Progenitor cell of endocrine pancreas (in vitro differentiated cells): ENCODE data around the gene GRB10. TPM values are rescaled to one million over a fixed set of nuclear protein-coding genes. Genes with fewer than 3 reads are reported as not detected.
"Not testable (repeated sequence)": the region's sequence is repeated elsewhere in the genome, so short reads cannot be mapped to it uniquely, and the experiment has no call there.

Source experiments
- DNase-seq: peaks from one replicate; pipeline ENCODE4 v3.0.0; 2021; ENCODE audit warnings: low spot score; ENCODE audit not compliant: unreplicated experiment
- H3K27ac Mint-ChIP-seq: 2 replicates; pipeline ENCODE4 v1.8.0; 2021; ENCODE audit warnings: mild to moderate bottlenecking, moderate library complexity, mixed read lengths
- H3K27me3 Mint-ChIP-seq: 2 replicates; pipeline ENCODE4 v1.8.0; 2021; ENCODE audit warnings: mixed read lengths
- H3K36me3 Mint-ChIP-seq: 2 replicates; pipeline ENCODE4 v1.8.0; 2022; ENCODE audit warnings: mixed read lengths; ENCODE audit not compliant: insufficient read depth
- H3K4me1 Mint-ChIP-seq: 2 replicates; pipeline ENCODE4 v1.8.0; 2021; ENCODE audit warnings: low read depth, mixed read lengths
- H3K4me3 Mint-ChIP-seq: 2 replicates; pipeline ENCODE4 v1.8.0; 2021; ENCODE audit warnings: low read depth, mild to moderate bottlenecking, moderate library complexity, mixed read lengths
- H3K9me3 Mint-ChIP-seq: 2 replicates; pipeline ENCODE4 v1.8.0; 2021; ENCODE audit warnings: low read depth, mixed read lengths
- CTCF ChIP-seq: fragments of 200-600 bp; sonication (generic); IDR thresholded peaks from one replicate; pipeline ENCODE4 v1.5.0; 2021; ENCODE audit warnings: antibody characterized with exemption, mild to moderate bottlenecking; ENCODE audit not compliant: unreplicated experiment
- total RNA-seq: library from RNA; stranded (reverse); gene quantifications from 2 replicates; pipeline ENCODE4 v1.2.1, GENCODE V29; 2021

Gene GRB10
- total RNA-seq, 1 donor from 2014 or later, result 58.4 TPM

DNA sequence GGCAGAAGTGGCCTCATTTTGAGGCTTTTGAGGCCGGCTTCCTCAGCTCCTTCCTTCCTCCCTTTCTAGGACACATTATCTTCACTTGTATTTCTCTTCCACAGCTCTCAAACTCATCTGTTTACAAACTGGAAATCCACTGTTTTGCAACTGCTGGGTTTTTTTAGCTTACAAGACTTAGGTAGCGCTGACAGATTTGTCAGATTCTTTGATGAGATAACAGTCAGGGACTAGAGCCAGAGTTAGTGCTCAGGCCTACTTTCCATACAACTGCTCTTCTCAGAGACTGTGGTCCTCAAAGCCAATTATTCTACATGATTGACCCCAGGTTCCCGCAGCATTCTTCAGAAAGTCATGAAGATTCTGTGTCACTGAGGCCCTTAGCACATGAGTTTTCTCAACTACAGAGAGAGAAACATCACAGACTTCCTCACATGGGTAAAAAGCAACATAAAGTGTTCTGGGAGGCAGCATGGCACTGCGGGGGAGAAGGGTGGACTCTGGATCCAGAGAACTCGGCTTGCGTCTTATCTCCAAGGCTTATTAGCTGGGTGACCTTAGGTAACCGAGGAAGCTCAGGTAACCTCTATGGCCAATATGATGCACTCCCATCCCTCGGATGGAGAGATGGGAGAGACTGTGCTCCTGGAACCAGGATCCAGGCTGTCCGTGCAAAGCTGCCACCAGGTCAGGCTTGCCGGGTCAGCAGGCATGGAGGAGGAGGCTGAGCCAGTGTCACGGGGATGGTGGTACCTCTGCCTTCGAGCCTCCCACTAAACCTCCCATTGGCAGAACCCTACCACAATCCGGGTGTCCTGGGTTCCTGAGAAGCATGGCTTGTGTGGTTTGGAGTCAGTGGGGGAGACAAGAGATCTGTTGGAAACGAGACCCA is 228.0 kb downstream of the GRB10 start:
- Mint-ChIP-seq H3K36me3 (no peaks in the 10 kb centered on the region), H3K27me3 (no peaks in the 10 kb centered on the region), H3K4me3 (no peak overlapping the region), H3K27ac (no peak overlapping the region), H3K4me1 (peaks cover 48% of the 10 kb centered on the region), H3K9me3 (no peaks in the 10 kb centered on the region)
- no peak for DNase-seq
- TF ChIP-seq CTCF, result no peak

GRCh38 chr7:50553973-50554372 is 228.7 kb downstream of the GRB10 start:
- Mint-ChIP-seq H3K4me3 (no peak overlapping the region), H3K27ac (no peak overlapping the region), H3K27me3 (no peaks in the 10 kb centered on the region), H3K4me1 (peaks cover 46% of the 10 kb centered on the region), H3K36me3 (no peaks in the 10 kb centered on the region), H3K9me3 (no peaks in the 10 kb centered on the region)
- DNase-seq, result no peak
- TF ChIP-seq CTCF, result no peak

DNA sequence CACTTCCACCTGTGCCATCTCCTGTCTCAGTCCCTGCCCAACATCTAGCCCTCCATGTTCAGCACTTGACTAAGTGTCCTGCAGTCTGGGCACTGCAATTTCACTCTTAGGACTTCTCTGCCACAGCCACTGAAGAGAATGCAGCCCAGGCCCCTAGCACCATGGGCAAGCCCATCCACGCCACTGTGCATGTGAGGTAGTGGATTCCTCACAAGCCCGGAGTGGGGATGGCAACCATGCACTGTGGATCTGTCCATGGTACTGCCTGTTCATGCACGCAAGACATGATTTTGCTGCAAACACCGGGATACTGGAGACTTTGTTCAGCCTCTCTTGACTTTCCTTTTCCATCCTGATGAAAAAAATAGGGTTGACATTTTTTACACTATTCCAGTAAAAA is 229.8 kb downstream of the GRB10 start:
- no peak for TF ChIP-seq CTCF
- H3K4me1 Mint-ChIP-seq, result peaks cover 35% of the 10 kb centered on the region
- H3K4me3 Mint-ChIP-seq, result no peak overlapping the region
- no peaks in the 10 kb centered on the region for H3K27me3 Mint-ChIP-seq
- H3K36me3 Mint-ChIP-seq, result no peaks in the 10 kb centered on the region
- H3K9me3 Mint-ChIP-seq, result no peaks in the 10 kb centered on the region
- DNase-seq, result peak; percentile 70
- H3K27ac Mint-ChIP-seq, result peak overlapping the region; percentile 5

GRCh38 chr7:50552139-50552538 is 230.6 kb downstream of the GRB10 start:
- peak overlapping the region; percentile 71 for H3K27ac Mint-ChIP-seq
- H3K9me3 Mint-ChIP-seq, result no peaks in the 10 kb centered on the region
- TF ChIP-seq CTCF, result no peak
- H3K4me1 Mint-ChIP-seq, result peaks cover 33% of the 10 kb centered on the region
- DNase-seq, result no peak
- H3K36me3 Mint-ChIP-seq, result no peaks in the 10 kb centered on the region
- no peaks in the 10 kb centered on the region for H3K27me3 Mint-ChIP-seq
- no peak overlapping the region for H3K4me3 Mint-ChIP-seq

- not testable (repeated sequence) for H3K27me3 Mint-ChIP-seq, H3K9me3 Mint-ChIP-seq, H3K4me1 Mint-ChIP-seq, H3K4me3 Mint-ChIP-seq, H3K27ac Mint-ChIP-seq, H3K36me3 Mint-ChIP-seq, DNase-seq
These were observed 237.1 kb downstream of the GRB10 start for GRCh38 chr7:50545613-50546012.

- Mint-ChIP-seq H3K4me3 (no peak overlapping the region), H3K4me1 (peaks cover 1% of the 10 kb centered on the region), H3K36me3 (no peaks in the 10 kb centered on the region), H3K27me3 (no peaks in the 10 kb centered on the region), H3K9me3 (no peaks in the 10 kb centered on the region), H3K27ac (no peak overlapping the region)
- TF ChIP-seq CTCF, result no peak
- DNase-seq, result no peak
These were observed 237.7 kb downstream of the GRB10 start for GRCh38 chr7:50544992-50545391.
